RWPE1 (cell line): ENCODE data around the gene SHBG.
"Not testable (repeated sequence)": the region's sequence is repeated elsewhere in the genome, so short reads cannot be mapped to it uniquely, and the experiment has no call there.

Experiments
- CTCF ChIA-PET: fragments of 350-600 bp; sonication (Branson Sonifier 250); formaldehyde crosslinking; extraction: SDS; loops from one replicate; lab custom pipeline; 2021; lab: Yijun Ruan, JAX
- POLR2A ChIA-PET: fragments of 400-600 bp; formaldehyde crosslinking; extraction: SDS; loops from one replicate; lab custom pipeline; 2020; ENCODE audit warnings: antibody characterized with exemption; ENCODE audit not compliant: low non-redundant PET; lab: Yijun Ruan, JAX
- DNase-seq: peaks from one replicate; pipeline ENCODE4 v3.0.0; 2012; ENCODE audit warnings: low spot score
- H3K27ac ChIP-seq: fragments of 450-650 bp; 2 replicates; pipeline ENCODE4 v1.5.1; 2017
- CTCF ChIP-seq: fragments of 450-650 bp; conservative IDR thresholded peaks from 2 replicates; pipeline ENCODE4 v1.5.1; 2017; ENCODE audit warnings: low read depth, mild to moderate bottlenecking

Gene SHBG

GRCh38 chr17:7590743-7591142, 39.2 kb upstream of the SHBG start:
- POLR2A ChIA-PET = interaction anchor here (1.5 to 3.1 kb wide), 2 partner anchors 16 to 19 kb away, joined by 3 to 28 read pairs; no protein-coding TSS in a partner anchor
- TF ChIP-seq CTCF = no peak
- CTCF ChIA-PET = interaction anchor here (0.6 kb wide), 1 partner anchor 66 kb away, joined by 3 read pairs; no protein-coding TSS in a partner anchor
- peak; percentile 75 for DNase-seq
- H3K27ac ChIP-seq = peak overlapping the region; percentile 100

- TF ChIP-seq CTCF = no peak
- POLR2A ChIA-PET = interaction anchor here (1.5 kb wide), 1 partner anchor 20 kb away, joined by 3 read pairs; no protein-coding TSS in a partner anchor
Measured at GRCh38 chr17:7591596-7591995, 38.3 kb upstream of the SHBG start.

GRCh38 chr17:7592422-7593021, 37.4 kb upstream of the SHBG start:
- TF ChIP-seq CTCF = no peak
- DNase-seq = no peak
- H3K27ac ChIP-seq = peak overlapping the region; percentile 100
- POLR2A ChIA-PET = no interaction called here
- CTCF ChIA-PET = no interaction called here

More at GRCh38 chr17:7591596-7591995, 38.3 kb upstream of the SHBG start:
- no peak for DNase-seq
- H3K27ac ChIP-seq = peak overlapping the region; percentile 100
- CTCF ChIA-PET = no interaction called here

- H3K27ac ChIP-seq = peak overlapping the region; percentile 100
- no peak for TF ChIP-seq CTCF
- DNase-seq = no peak
- ChIA-PET CTCF (no interaction called here), POLR2A (no interaction called here)
Measured at GRCh38 chr17:7593296-7593695, 36.6 kb upstream of the SHBG start.

- DNase-seq, POLR2A ChIA-PET, H3K27ac ChIP-seq, CTCF ChIA-PET: not testable (repeated sequence)
Measured at GRCh38 chr17:7597561-7597960, 32.4 kb upstream of the SHBG start.

GRCh38 chr17:7606280-7606679, 23.7 kb upstream of the SHBG start:
- no peak for TF ChIP-seq CTCF
- no peak overlapping the region for H3K27ac ChIP-seq
- no peak for DNase-seq
- ChIA-PET POLR2A (no interaction called here), CTCF (no interaction called here)

GRCh38 chr17:7610641-7611040, 19.3 kb upstream of the SHBG start:
- ChIA-PET CTCF (interaction anchor here (0.7 to 1.8 kb wide), 2 partner anchors 21 to 44 kb away, joined by 3 to 8 read pairs; no protein-coding TSS in a partner anchor), POLR2A (interaction anchor here (0.5 kb wide), 1 partner anchor 91 kb away, joined by 3 read pairs; no protein-coding TSS in a partner anchor)
- no peak overlapping the region for H3K27ac ChIP-seq
- TF ChIP-seq CTCF = no peak
- DNase-seq = no peak
